Tongue (tissue), 2 donors: ENCODE data around the gene ZNF600. TPM values are rescaled to one million over a fixed set of nuclear protein-coding genes. Genes with fewer than 3 reads are reported as not detected.
"Not testable (repeated sequence)": the region's sequence is repeated elsewhere in the genome, so short reads cannot be mapped to it uniquely, and the experiment has no call there.

Source experiments
- DNase-seq: peaks from one replicate; pipeline ENCODE4 v3.0.0-alpha.2; 2015
- total RNA-seq: library from RNA; depleted of rRNA; stranded (reverse); fragments of >200 nt; gene quantifications from one replicate; pipeline ENCODE4 v1.2.3, GENCODE V29; 2014

Gene ZNF600
- total RNA-seq, 1 donor from 2014 or later: 6.4 TPM

GRCh38 chr19:52741951-52742485 lies 44.6 kb downstream of the ZNF600 start:
- DNase-seq: no peak

- DNase-seq: not testable (repeated sequence)
Observed at GRCh38 chr19:52741371-52741770, 45.2 kb downstream of the ZNF600 start.

DNA sequence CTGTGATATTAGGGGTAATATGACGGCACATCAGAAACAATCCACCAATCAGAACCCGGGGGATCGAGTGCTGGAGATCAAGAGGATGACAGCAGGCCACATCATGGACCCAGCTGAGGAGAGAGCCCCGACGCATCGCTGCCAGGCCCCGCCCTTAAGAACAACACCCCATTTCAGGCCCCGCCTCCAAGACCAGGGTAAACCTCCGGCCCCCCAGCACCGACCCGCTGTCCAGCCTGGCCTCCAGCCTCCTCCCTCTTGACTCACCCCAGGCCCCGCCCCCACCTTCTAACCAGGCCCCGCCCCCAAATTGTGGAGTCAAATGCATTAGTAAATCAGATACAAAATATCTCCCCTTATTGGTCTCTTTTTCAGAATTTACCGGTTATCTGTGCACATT lies 47.0 kb downstream of the ZNF600 start:
- DNase-seq: no peak

- peak; percentile 63 for DNase-seq
Observed at GRCh38 chr19:52735734-52736133, 50.9 kb downstream of the ZNF600 start.

DNA sequence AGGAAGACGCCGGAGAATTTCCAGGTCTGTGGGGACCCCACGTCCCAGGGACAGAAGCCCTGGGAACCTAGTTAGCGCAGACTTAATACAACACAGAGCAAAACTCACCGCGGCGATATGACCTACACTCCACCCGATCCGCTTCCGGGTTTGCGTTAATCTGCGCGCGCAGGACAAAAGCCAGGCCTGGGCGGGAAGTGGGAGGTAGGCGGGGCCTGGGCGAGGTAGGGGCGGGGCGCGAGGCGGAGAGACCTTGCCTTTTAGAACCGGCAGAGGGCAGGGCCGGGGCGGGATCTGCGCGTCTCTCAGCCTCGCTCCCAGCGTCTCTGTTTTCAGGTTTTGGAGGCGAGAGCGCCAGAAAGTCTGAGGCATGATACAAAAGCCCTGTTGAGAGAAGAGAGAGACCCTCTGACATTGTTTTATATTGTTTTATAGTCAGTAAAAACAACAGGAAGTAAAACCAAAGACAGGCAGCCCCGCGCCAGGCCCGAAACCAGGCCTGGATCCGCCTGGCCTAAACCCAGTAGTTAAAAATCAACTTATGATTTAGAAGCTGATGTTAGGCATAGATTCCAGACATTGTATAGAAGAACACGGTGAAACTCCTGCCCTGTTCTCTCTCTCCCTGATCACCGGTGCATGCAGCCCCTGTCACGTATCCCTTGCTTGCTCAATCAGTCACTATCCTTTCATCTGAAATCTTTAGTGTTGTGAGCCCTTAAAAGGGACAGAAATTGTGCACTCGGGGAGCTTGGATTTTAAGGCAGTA lies 51.5 kb downstream of the ZNF600 start, which contains the start of gene ZNF611:
Gene ZNF611 (minus strand): TSS at position 152 of the 769 bp plus-strand sequence. CDS start 19,150 bp downstream, outside the sequence.
- peak; percentile 99 for DNase-seq

GRCh38 chr19:52734331-52734892 lies 52.2 kb downstream of the ZNF600 start:
- DNase-seq: peak; percentile 13

- not testable (repeated sequence) for DNase-seq
Observed at GRCh38 chr19:52726051-52726450, 60.5 kb downstream of the ZNF600 start.

DNA sequence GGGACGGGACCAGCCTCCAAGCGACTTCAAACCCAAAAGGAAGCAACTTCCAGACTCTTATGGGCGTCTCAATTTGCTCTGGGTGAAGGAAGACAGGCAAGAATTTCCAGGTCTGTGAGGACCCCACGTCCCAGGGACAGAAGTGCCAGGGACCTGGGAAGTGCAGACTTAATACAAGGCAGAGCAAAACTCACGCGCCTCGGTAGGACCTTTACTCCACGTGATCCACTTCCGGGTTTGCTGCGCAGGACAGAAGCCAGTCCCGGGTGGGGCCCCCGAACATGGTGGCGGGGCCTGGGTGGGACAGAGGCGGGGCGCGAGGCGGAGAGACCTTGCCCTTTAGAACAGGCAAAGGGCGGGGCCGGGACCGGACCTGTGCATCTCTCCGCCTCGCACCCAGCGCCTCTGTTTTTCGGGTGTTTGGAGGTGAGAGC lies 61.0 kb downstream of the ZNF600 start:
- DNase-seq: no peak

GRCh38 chr19:52724701-52725514 lies 61.7 kb downstream of the ZNF600 start:
- no peak for DNase-seq

GRCh38 chr19:52723907-52724598 lies 62.5 kb downstream of the ZNF600 start:
- peak; percentile 21 for DNase-seq

- no peak for DNase-seq
Observed at GRCh38 chr19:52722062-52723003, 64.3 kb downstream of the ZNF600 start.

DNA sequence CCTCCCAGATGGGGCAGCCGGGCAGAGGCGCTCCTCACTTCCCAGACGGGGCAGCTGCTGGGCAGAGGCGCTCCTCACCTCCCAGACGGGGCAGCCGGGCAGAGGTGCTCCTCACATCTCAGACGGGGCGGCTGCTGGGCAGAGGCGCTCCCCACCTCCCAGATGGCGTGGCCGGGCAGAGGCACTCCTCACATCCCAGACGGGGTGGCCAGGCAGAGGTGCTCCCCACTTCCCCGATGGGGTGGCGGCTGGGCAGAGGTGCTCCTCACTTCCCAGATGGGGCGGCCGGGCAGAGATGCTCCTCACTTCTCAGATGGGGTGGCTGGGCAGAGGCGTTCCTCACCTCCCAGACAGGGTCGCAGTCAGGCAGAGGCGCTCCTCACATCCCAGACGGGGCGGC lies 66.0 kb downstream of the ZNF600 start:
- not testable (repeated sequence) for DNase-seq

- no peak for DNase-seq
Observed at GRCh38 chr19:52716522-52716921, 70.1 kb downstream of the ZNF600 start.

DNA sequence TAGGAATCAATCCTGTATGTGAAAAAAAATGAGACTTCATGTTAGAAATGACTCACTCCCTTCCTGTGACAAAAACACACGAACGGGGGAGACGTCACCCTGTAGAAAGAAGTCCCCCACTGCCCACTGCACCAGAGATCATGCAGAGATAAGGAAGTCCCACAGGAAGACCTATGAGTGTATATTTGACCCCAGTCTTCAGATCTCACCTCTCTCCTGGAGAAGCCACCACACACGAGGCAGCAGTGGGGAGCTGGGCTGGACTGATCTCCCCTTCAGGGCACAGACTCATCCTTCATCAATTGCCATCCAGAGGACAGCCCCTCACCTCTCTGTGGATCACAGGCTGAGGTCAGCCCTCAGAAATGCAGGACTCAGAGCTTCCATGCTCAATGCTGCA lies 70.7 kb downstream of the ZNF600 start:
- not testable (repeated sequence) for DNase-seq

- DNase-seq: not testable (repeated sequence)
Observed at GRCh38 chr19:52715330-52715729, 71.3 kb downstream of the ZNF600 start.

Other genes with a start within 250 kb of the ZNF600 start
- 17.7 TPM for gene ZNF701, start 216.5 kb downstream of the ZNF600 start, total RNA-seq
- 63.7 TPM for gene ZNF83, start 148.4 kb downstream of the ZNF600 start, total RNA-seq
- gene ZNF611, start 51.7 kb downstream of the ZNF600 start, total RNA-seq: 14.7 TPM
- 19.9 TPM for gene ZNF28, start 34.8 kb upstream of the ZNF600 start, total RNA-seq
- 35.1 TPM for gene ZNF468, start 70.8 kb upstream of the ZNF600 start, total RNA-seq
- gene ZNF320, start 110.8 kb upstream of the ZNF600 start, total RNA-seq: 27.7 TPM
- 5.5 TPM for gene ZNF888, start 136.6 kb upstream of the ZNF600 start, total RNA-seq
- 11.7 TPM for gene ZNF816, start 176.1 kb upstream of the ZNF600 start, total RNA-seq
- not detected for gene ERVV-1, start 227.1 kb upstream of the ZNF600 start, total RNA-seq